T-cell (primary cell): Measurements from ENCODE around the gene FAM72D. TPM values are rescaled to one million over a fixed set of nuclear protein-coding genes. Genes with fewer than 3 reads are reported as not detected.
"Not testable (repeated sequence)": the region's sequence is repeated elsewhere in the genome, so short reads cannot be mapped to it uniquely, and the experiment has no call there.

Source experiments
- ATAC-seq, 4 experiments: fragments of 200-7000 bp in 3 of 4; fragments of 150-1000 bp in 1 of 4; cut with Tn5 transposase; replicated peaks in 1 of 4; 1 replicate in 3 of 4; 2 replicates in 1 of 4; pipeline ENCODE4 v1.10.0; 2021; ENCODE audit warnings: moderate library complexity in 3 of 4, mild to moderate bottlenecking in 2 of 4, moderate number of reproducible peaks in 1 of 4
- CTCF ChIA-PET, 2 donors: fragments of 300-600 bp; sonication (Branson Sonifier 250); formaldehyde crosslinking; loops; one replicate each; lab custom pipeline; 2022; ENCODE audit warnings: antibody characterized with exemption in 2 of 2; lab: Charles Lee
- POLR2A ChIA-PET, 2 donors: fragments of 300-600 bp; sonication (Branson Sonifier 250); formaldehyde crosslinking; loops; one replicate each; lab custom pipeline; 2022; ENCODE audit warnings: antibody characterized with exemption in 2 of 2; lab: Charles Lee
- DNase-seq, 35 experiments: peaks; one replicate each; pipeline versions ENCODE4 v3.0.0 to v3.0.0-alpha.2; 2013 to 2023
- H3K27ac ChIP-seq: one replicate; pipeline ENCODE4 v1.5.1; 2013; ENCODE audit warnings: low read length
- H3K27me3 ChIP-seq, 2 experiments: replicated peaks in 1 of 2; 1 replicate in 1 of 2; 2 replicates in 1 of 2; pipeline versions ENCODE4 v1.6.1 to v1.7.0; 2013; ENCODE audit warnings: low read length in 1 of 2, mixed read lengths in 1 of 2; ENCODE audit not compliant: control insufficient read depth in 2 of 2, insufficient read depth in 2 of 2; ENCODE audit errors: extremely low read depth in 1 of 2
- H3K36me3 ChIP-seq, 2 donors: 1 replicate in 1 of 2; 2 replicates in 1 of 2; pipeline versions ENCODE4 v1.6.1 to v1.7.0; 2013; ENCODE audit warnings: low read length in 1 of 2; ENCODE audit not compliant: control insufficient read depth in 2 of 2, insufficient read depth in 1 of 2; ENCODE audit errors: extremely low read depth in 1 of 2
- H3K4me1 ChIP-seq, 2 experiments: 1 replicate in 1 of 2; 2 replicates in 1 of 2; pipeline versions ENCODE4 v1.6.1 to v1.7.0; 2013; ENCODE audit warnings: low read length in 2 of 2, mixed read lengths in 1 of 2; ENCODE audit not compliant: insufficient read depth in 2 of 2, control insufficient read depth in 1 of 2; ENCODE audit errors: extremely low read depth in 1 of 2
- H3K4me3 ChIP-seq, 2 donors: 1 replicate in 1 of 2; 2 replicates in 1 of 2; pipeline versions ENCODE4 v1.5.1 to v1.7.0; 2013; ENCODE audit warnings: mild to moderate bottlenecking in 2 of 2, low read length in 1 of 2, moderate library complexity in 1 of 2; ENCODE audit not compliant: control insufficient read depth in 1 of 2; ENCODE audit errors: extremely low read depth in 1 of 2
- H3K9me3 ChIP-seq: 2 replicates; pipeline ENCODE4 v1.7.0; 2013
- H3K27ac Mint-ChIP-seq, 2 donors: one replicate each; pipeline ENCODE4 v1.8.0; 2020 to 2021; ENCODE audit warnings: mild to moderate bottlenecking in 2 of 2, mixed read lengths in 2 of 2
- H3K27me3 Mint-ChIP-seq, 2 donors: one replicate each; pipeline ENCODE4 v1.8.0; 2021 to 2022; ENCODE audit warnings: mixed read lengths in 2 of 2
- H3K36me3 Mint-ChIP-seq: one replicate; pipeline ENCODE4 v1.8.0; 2021; ENCODE audit warnings: mixed read lengths
- H3K4me1 Mint-ChIP-seq, 3 donors: one replicate each; pipeline ENCODE4 v1.8.0; 2020 to 2022; ENCODE audit warnings: mixed read lengths in 3 of 3, mild to moderate bottlenecking in 1 of 3
- H3K4me3 Mint-ChIP-seq, 3 donors: one replicate each; pipeline ENCODE4 v1.8.0; 2020 to 2022; ENCODE audit warnings: mild to moderate bottlenecking in 3 of 3, mixed read lengths in 3 of 3, moderate library complexity in 3 of 3
- H3K9me3 Mint-ChIP-seq, 3 donors: one replicate each; pipeline ENCODE4 v1.8.0; 2020 to 2022; ENCODE audit warnings: mixed read lengths in 3 of 3
- WGBS: methylation state at CpG from one replicate; pipeline ENCODE4 v1.1.5; 2013; ENCODE audit warnings: missing lambda C conversion rate; ENCODE audit not compliant: insufficient coverage; 5-methylcytosine and 5-hydroxymethylcytosine counted together
- total RNA-seq, 35 experiments: library from RNA in 6 of 35; stranded (reverse) in 6 of 35; fragments of 120-200 nt in 1 of 35; gene quantifications; one replicate each; pipeline versions ENCODE4 v1.2.1 to v1.2.4 and lab custom pipeline; 2013 to 2026

Gene FAM72D
- total RNA-seq, 5 donors from 2014 or later (not counting 1 experiment from before 2014, with no cell fraction given) = 0.09 TPM; not detected in 4

- H3K27ac Mint-ChIP-seq, H3K4me3 ChIP-seq, H3K4me1 Mint-ChIP-seq, H3K9me3 Mint-ChIP-seq, H3K4me3 Mint-ChIP-seq, H3K27me3 Mint-ChIP-seq, DNase-seq, H3K27me3 ChIP-seq, H3K36me3 Mint-ChIP-seq, H3K27ac ChIP-seq, POLR2A ChIA-PET, H3K4me1 ChIP-seq, H3K36me3 ChIP-seq, H3K9me3 ChIP-seq, CTCF ChIA-PET: not testable (repeated sequence)
- no CpG with 5 or more reads among the region's 3 CpGs for WGBS
- peak in 1 of 4 experiments; percentile 16 for ATAC-seq
Observed at GRCh38 chr1:145144264-145144913, 48.6 kb downstream of the FAM72D start.

DNA sequence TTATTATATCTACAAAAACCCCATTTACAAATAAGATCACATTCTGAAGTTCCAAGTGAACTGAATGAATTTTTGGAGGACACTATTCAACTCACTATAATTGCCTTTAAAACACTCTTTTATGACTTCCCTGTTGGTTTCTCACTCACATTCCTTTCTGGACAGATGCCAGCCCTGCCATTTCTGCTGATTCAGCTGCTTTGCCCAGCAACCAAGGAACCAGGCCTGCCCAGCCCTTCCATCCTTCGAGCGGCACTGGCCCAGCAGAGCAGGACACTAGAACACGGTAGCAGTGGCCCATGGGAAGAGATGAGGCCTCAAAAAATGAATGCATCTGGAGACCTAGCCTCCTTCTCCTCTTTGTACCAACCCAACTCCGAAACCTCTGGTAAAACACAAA lies 50.5 kb downstream of the FAM72D start:
- H3K9me3 ChIP-seq, H3K4me1 Mint-ChIP-seq, CTCF ChIA-PET, H3K4me3 ChIP-seq, H3K4me3 Mint-ChIP-seq, DNase-seq, H3K36me3 Mint-ChIP-seq, H3K27ac Mint-ChIP-seq, H3K27ac ChIP-seq, H3K27me3 Mint-ChIP-seq, H3K27me3 ChIP-seq, H3K4me1 ChIP-seq, ATAC-seq, H3K36me3 ChIP-seq, H3K9me3 Mint-ChIP-seq, POLR2A ChIA-PET: not testable (repeated sequence)
- no CpG with 5 or more reads among the region's 4 CpGs for WGBS

GRCh38 chr1:145147172-145147571 lies 51.4 kb downstream of the FAM72D start:
- H3K9me3 Mint-ChIP-seq, H3K36me3 Mint-ChIP-seq, H3K27me3 Mint-ChIP-seq, H3K27ac Mint-ChIP-seq, H3K4me1 ChIP-seq, H3K27me3 ChIP-seq, H3K4me3 Mint-ChIP-seq, H3K4me3 ChIP-seq, DNase-seq, H3K9me3 ChIP-seq, POLR2A ChIA-PET, H3K27ac ChIP-seq, ATAC-seq, H3K36me3 ChIP-seq, CTCF ChIA-PET, H3K4me1 Mint-ChIP-seq: not testable (repeated sequence)
- WGBS = no CpG with 5 or more reads among the region's 4 CpGs

DNA sequence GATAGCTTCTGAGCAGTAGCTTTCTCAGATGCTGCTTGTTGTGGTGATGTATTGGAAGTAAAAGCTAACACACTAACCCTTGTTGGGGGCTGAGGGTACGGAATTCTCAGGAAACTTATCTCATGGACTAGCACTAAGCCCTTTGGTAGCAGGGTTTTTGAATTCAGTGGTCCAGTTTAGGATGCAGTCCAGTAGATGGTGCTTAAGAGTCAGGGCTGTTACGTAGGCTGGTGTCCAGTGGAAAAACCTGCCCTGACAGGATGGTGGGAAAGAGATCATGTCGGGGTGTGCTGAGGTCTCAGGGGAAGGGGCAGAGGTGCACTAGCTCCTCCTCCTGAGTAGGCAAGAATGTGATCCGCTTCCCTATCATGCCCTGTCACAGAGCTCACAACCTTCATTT lies 59.6 kb downstream of the FAM72D start:
- H3K36me3 Mint-ChIP-seq, ATAC-seq, H3K27me3 ChIP-seq, DNase-seq, POLR2A ChIA-PET, H3K27ac ChIP-seq, H3K27me3 Mint-ChIP-seq, H3K9me3 ChIP-seq, CTCF ChIA-PET, H3K4me3 ChIP-seq, H3K4me3 Mint-ChIP-seq, H3K36me3 ChIP-seq, H3K4me1 Mint-ChIP-seq, H3K4me1 ChIP-seq, H3K9me3 Mint-ChIP-seq, H3K27ac Mint-ChIP-seq: not testable (repeated sequence)
- WGBS = no CpG with 5 or more reads among the region's 4 CpGs

DNA sequence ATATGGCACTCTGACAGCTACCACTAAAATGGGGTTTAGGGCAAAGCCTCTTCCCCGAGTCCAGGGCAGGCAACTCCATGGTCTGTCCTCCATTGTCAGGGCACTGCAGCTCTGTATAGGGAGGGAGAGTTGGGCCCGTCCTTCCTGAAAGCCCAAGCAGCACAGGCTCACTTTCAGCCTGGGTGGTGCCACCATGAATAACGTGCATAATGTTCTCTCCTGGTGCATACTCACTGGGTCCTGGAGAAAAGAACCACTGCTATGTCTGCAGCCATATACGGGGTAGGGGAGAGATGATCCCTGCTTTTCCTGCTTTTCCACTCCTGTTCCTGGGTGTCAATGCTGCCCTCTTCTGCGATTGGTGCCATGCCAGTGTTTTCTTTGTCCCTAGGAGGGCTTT lies 60.1 kb downstream of the FAM72D start:
- H3K4me1 ChIP-seq, H3K36me3 Mint-ChIP-seq, H3K4me3 ChIP-seq, H3K27ac ChIP-seq, H3K9me3 Mint-ChIP-seq, H3K4me1 Mint-ChIP-seq, H3K27me3 Mint-ChIP-seq, H3K4me3 Mint-ChIP-seq, H3K27ac Mint-ChIP-seq, POLR2A ChIA-PET, H3K9me3 ChIP-seq, H3K27me3 ChIP-seq, ATAC-seq, H3K36me3 ChIP-seq, CTCF ChIA-PET, DNase-seq: not testable (repeated sequence)
- no CpG with 5 or more reads among the region's 5 CpGs for WGBS

DNA sequence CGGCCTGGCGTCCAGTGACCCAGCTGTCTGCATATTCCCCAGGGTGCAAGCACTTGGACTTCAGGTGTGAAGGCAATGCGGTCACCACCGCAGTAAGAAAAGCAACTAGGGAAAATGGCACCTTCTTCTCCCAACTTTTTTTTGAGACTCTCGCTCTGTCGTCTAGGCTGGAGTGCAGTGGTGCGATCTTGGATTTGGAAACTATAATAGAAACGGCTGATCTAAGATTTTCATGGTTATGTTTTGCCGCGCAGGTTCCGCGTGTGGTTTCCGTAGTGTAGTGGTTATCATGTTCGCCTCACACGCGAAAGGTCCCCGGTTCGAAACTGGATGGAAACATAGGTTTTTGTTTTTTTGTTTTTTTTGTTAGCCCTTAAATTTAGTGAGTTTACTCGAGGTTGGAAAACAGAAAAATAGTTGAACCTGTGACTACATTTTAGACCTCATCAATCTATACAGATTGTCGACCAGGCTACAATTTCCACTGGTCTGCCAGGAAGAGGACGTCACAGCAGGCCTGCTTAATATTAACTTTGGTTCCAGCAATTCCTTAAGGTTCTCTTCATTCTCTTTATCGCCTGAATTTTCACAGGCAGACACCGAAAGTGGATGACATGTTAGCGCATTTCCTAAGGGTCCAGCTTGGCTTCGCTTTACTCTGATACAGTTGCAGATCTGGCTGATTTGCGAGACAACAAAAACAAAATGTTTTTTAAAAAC lies 61.3 kb downstream of the FAM72D start:
- ATAC-seq = peak in 2 of 4 experiments; percentile 50 to 72
- H3K4me1 ChIP-seq, H3K9me3 Mint-ChIP-seq, H3K36me3 Mint-ChIP-seq, H3K36me3 ChIP-seq, CTCF ChIA-PET, POLR2A ChIA-PET, H3K9me3 ChIP-seq, H3K27me3 ChIP-seq, H3K4me1 Mint-ChIP-seq, H3K4me3 ChIP-seq, H3K27ac ChIP-seq, H3K27me3 Mint-ChIP-seq: not testable (repeated sequence)
- peak in 29 of 35 experiments; percentile 1 to 53 (median 26) for DNase-seq
- Mint-ChIP-seq H3K27ac (peak overlapping the region in 1 of 2 donors; percentile 77), H3K4me3 (peak overlapping the region; percentile 49 to 71 (median 70))
- WGBS = no CpG with 5 or more reads among the region's 26 CpGs
